Ovary (tissue), 9 donors: ENCODE measurements around the gene PI4KB. TPM values are rescaled to one million over a fixed set of nuclear protein-coding genes. Genes with fewer than 3 reads are reported as not detected.
A peak's percentile ranks its signal among the peaks of the same experiment; 100 is the strongest.
"Not testable (repeated sequence)": the region's sequence is repeated elsewhere in the genome, so short reads cannot be mapped to it uniquely, and the experiment has no call there.

Source experiments
- DNase-seq, 5 donors: peaks; one replicate each; pipeline ENCODE4 v3.0.0-alpha.2; 2019 to 2020
- H3K27ac ChIP-seq, 2 donors: fragments of 200-600 bp; one replicate each; pipeline versions ENCODE4 v1.5.1 to v1.8.0; 2019 to 2022
- H3K27me3 ChIP-seq: fragments of 200-600 bp; one replicate; pipeline ENCODE4 v1.8.0; 2022
- H3K36me3 ChIP-seq: fragments of 200-600 bp; sonication (generic); one replicate; pipeline ENCODE4 v1.5.1; 2019
- H3K4me1 ChIP-seq: one replicate; pipeline ENCODE4 v1.8.1; 2013; ENCODE audit warnings: mild to moderate bottlenecking, moderate library complexity; ENCODE audit not compliant: insufficient read depth
- H3K4me3 ChIP-seq: fragments of 200-600 bp; sonication (generic); one replicate; pipeline ENCODE4 v1.5.1; 2017
- H3K9me3 ChIP-seq, 2 donors: fragments of 200-600 bp in 1 of 2; sonication (generic) in 1 of 2; one replicate each; pipeline versions ENCODE4 v1.5.1 to v1.8.1; 2013 to 2019; ENCODE audit warnings: mild to moderate bottlenecking in 1 of 2, moderate library complexity in 1 of 2
- EP300 ChIP-seq: sonication (generic); formaldehyde crosslinking; IDR thresholded peaks from one replicate; pipeline ENCODE4 v1.6.1; 2017; ENCODE audit warnings: antibody characterized with exemption
- POLR2A ChIP-seq: fragments of 450-650 bp; IDR thresholded peaks from one replicate; pipeline ENCODE4 v1.6.1; 2017; ENCODE audit warnings: antibody characterized with exemption, mild to moderate bottlenecking, moderate library complexity
- WGBS, 3 donors: extraction: QIAGEN DNeasy Blood & Tissue Kit in 1 of 3; methylation state at CpG; one replicate each; pipeline versions ENCODE4 v1.1.5 to v1.1.7; 2013 to 2017; 5-methylcytosine and 5-hydroxymethylcytosine counted together
- intact Hi-C, 4 donors: fragments of 100-400 bp; cut with DNase I; formaldehyde crosslinking; loops; one replicate each; pipeline versions ENCODE4 v1.11.0 to v1.15.1; 2022 to 2023
- polyA plus RNA-seq, 2 donors: library from polyadenylated mRNA; stranded (reverse); fragments of 200-250 nt in 1 of 2; fragments of 350-450 nt in 1 of 2; fragmentation: Illumina TruSeq in 1 of 2; extraction: RNeasy Lipid Tissue Mini Kit (QIAGEN cat#74804) in 1 of 2; gene quantifications; one replicate each; pipeline ENCODE4 v1.2.3, GENCODE V29; 2013 to 2014
- total RNA-seq, 7 donors: library from RNA; depleted of rRNA in 2 of 7; stranded (reverse); fragments of >200 nt in 2 of 7; fragmentation: NEBNext Ultra II Directional in 3 of 7; extraction: Animal tissue kit (Norgen Biotek cat#: 25700) in 3 of 7; gene quantifications; one replicate each; pipeline versions ENCODE4 v1.1.0 to v1.2.4, GENCODE V29; 2016 to 2023
- TF ChIP-seq, protein P1 (sequence below), 3 donors: fragments of 450-650 bp in 2 of 3; fragments of 200-600 bp in 1 of 3; IDR thresholded peaks; one replicate each; pipeline versions ENCODE4 v1.5.1 to v1.8.0; 2016 to 2022; ENCODE audit warnings: antibody characterized with exemption in 3 of 3, mild to moderate bottlenecking in 1 of 3
- donor health status: DM: no; HTN: no; CAD: no; lungs with moderate emphysema.
- donor health status: DM: no; HTN: no; CAD: no.
- donor health status: Bipolar disorder and iron deficiency.
- donor health status: DM: yes; HTN: yes; CAD: no.
- donor health status: DM: no; HTN: no; CAD: no.
- donor health status: DM: yes; HTN: yes; CAD: no.

The PI4KB gene
- total and polyA plus RNA-seq, 9 donors: 39.8 to 88.9 (median 63.8) TPM

DNA sequence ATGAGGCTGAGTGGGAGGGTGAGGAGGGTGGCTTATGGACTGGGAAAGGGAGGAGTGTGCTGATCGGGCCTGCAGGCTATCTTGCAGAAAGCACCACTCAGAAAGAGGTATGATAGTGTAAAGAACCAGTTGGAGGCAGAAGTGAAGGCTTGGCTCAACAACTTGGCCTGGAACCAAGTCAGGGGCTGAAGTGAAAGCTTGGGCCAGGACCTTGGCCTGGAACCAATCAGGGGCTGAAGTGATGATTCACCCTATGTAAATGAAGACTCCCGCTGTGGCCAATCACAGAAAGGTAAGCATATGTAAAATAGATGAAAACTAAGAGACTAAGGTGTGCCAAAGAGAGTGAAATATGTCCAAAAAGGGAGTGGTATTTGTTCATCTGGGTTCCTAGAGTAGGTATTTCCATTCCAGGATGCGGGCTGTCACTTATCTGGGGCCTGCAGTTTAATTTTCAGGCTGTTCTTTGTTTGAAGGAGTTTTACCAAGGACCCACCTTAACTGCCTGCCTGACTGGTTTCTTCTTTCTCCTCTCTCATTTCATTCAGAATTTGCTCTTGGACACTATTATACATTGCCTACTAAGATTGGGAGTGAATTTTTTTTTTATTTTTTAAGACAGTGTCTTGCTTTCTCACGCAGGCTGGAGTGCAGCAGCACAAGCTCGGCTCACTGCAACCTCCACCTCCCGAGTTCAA lies 25.0 kb upstream of the PI4KB start:
- Histone ChIP-seq H3K27me3 (no peaks in the 10 kb centered on the region), H3K4me1 (no peaks in the 10 kb centered on the region), H3K27ac (no peak overlapping the region), H3K9me3 (no peaks in the 10 kb centered on the region), H3K36me3 (no peaks in the 10 kb centered on the region), H3K4me3 (no peak overlapping the region)
- 88 to 93% (median 89%) methylated on average over 6 of the region's 6 CpGs for WGBS, 3 donors
- TF ChIP-seq POLR2A (no peak), EP300 (no peak)
- TF ChIP-seq, protein P1, sequence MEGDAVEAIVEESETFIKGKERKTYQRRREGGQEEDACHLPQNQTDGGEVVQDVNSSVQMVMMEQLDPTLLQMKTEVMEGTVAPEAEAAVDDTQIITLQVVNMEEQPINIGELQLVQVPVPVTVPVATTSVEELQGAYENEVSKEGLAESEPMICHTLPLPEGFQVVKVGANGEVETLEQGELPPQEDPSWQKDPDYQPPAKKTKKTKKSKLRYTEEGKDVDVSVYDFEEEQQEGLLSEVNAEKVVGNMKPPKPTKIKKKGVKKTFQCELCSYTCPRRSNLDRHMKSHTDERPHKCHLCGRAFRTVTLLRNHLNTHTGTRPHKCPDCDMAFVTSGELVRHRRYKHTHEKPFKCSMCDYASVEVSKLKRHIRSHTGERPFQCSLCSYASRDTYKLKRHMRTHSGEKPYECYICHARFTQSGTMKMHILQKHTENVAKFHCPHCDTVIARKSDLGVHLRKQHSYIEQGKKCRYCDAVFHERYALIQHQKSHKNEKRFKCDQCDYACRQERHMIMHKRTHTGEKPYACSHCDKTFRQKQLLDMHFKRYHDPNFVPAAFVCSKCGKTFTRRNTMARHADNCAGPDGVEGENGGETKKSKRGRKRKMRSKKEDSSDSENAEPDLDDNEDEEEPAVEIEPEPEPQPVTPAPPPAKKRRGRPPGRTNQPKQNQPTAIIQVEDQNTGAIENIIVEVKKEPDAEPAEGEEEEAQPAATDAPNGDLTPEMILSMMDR (IDR thresholded peaks at IDR 0.05): no peak
- intact Hi-C loops: no loop called here
- no peak for DNase-seq

DNA sequence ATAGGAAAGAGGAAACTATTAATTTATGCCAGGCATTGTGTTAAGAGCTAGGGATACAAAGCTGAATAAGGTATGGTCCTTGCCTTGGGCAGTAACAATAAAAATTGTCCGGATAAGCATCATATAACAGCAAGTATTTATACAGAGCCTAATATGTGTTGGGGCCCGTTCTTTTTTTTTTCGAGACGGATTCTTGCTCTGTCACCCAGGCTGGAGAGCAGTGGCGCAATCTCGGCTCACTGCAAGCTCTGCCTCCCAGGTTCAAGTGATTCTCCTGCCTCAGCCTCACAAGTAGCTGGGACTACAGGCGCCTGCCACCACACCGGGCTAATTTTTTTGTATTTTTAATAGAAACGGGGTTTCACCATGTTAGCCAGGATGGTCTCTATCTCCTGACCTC lies 23.1 kb upstream of the PI4KB start:
- H3K27me3 ChIP-seq, H3K4me1 ChIP-seq, H3K36me3 ChIP-seq, intact Hi-C loops, DNase-seq, H3K4me3 ChIP-seq, H3K27ac ChIP-seq, H3K9me3 ChIP-seq: not testable (repeated sequence)
- 95% methylated on average over 9 of the region's 9 CpGs for WGBS, 3 donors

DNA sequence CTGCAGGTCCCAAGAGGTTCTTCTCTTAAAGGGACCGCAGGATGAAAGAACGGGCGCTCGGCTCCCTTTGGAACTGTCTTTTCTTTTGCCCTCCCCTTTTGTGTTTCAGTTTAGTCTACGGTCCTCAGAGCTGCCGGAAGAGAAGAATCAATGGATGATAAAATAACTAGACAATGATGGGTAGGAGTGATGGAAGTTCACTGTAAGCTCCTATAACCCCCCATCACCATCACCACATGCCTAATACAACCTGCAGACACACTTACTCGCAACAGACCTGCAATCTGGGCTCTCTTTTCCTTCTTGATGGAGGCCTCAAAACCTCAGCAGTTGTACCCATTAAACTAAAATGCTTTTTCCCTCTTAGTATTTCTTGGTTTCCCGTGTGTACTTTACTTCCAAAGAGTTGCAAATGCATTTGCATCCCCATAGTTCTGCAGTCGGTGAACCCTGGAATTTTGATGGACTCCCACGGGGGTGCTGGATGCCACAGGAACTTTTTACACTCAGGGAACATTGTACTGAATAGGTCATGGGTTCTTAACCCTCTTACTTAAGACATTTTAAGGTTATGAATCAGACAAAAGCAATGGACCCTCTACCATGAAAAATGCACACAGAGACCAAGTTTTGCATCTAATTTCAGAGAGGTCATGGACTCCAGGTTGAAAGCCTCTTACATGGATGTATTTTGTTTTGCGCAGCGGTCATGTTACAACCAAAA lies 20.5 kb upstream of the PI4KB start:
- intact Hi-C loops: loop anchor here in 1 of 4 donors (5.0 kb wide), 1 partner anchor 55 kb away; no protein-coding TSS in a partner anchor
- no peak for DNase-seq
- Histone ChIP-seq H3K4me3 (peak overlapping the region; percentile 44), H3K9me3 (no peaks in the 10 kb centered on the region), H3K27me3 (no peaks in the 10 kb centered on the region), H3K4me1 (peaks cover 2% of the 10 kb centered on the region), H3K27ac (peak overlapping the region in 1 of 2 donors; percentile 84), H3K36me3 (no peaks in the 10 kb centered on the region)
- TF ChIP-seq, protein P1 (IDR thresholded peaks at IDR 0.05): no peak
- no peak for TF ChIP-seq POLR2A
- no peak for TF ChIP-seq EP300
- WGBS, 3 donors: 28 to 31% (median 29%) methylated on average over 12 of the region's 12 CpGs

DNA sequence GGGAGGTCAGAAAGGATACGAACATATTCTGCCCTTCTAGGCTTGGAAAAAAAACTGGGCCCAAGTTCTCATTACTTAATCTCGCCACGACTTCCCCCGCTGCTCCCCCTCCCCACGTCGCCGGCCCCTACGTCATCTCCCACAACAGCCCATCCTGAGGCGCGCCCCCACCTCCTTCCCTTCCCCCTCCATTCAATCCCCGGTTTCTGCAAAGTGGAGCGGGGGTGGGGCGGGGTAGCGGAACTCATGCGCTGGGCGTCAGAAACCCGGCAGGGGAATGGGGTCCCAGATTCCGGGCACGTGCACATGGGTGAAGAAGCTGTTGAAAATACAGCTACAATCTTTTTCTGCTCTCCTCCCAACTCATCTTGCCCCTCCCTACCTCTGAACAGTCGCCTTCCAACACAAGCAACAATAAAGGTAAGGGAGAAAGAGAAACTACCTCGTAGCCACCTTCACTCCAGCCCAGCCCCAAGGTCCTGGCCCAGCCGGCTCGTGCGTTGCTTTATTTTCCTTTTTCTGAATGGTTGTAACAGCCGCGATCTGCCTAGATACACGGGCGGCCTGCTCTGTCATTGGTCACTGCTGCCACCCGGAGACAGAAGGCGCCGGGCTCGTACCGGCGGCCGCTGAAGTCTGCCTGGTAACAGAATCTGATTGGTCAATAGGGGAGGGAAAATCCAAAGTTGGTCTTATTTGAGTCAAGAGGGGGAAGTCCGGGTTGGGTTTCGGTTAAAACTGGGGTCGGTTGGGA lies 19.7 kb upstream of the PI4KB start, which contains the start of gene RFX5:
Gene RFX5, minus strand, starts transcription at position 484 of the 754 bp plus-strand sequence. CDS start 932 bp downstream, outside the sequence.
- peak within 1 kb of the TSS; percentile 30 to 84 for H3K27ac ChIP-seq
- TF ChIP-seq, protein P1 (IDR thresholded peaks at IDR 0.05): peak in 2 of 3 donors; percentile 15 to 20
- TF ChIP-seq EP300 (no peak), POLR2A (peak; percentile 68)
- intact Hi-C loops: loop anchor here in 1 of 4 donors (5.0 kb wide), 1 partner anchor 55 kb away; no protein-coding TSS in a partner anchor
- H3K4me1 ChIP-seq: peaks cover 2% of the 10 kb centered on the region
- H3K27me3 ChIP-seq: no peaks in the 10 kb centered on the region
- H3K9me3 ChIP-seq: no peaks in the 10 kb centered on the region
- H3K4me3 ChIP-seq: peak within 1 kb of the TSS; percentile 44
- DNase-seq: peak; percentile 87 to 93 (median 87)
- H3K36me3 ChIP-seq: no peaks in the 10 kb centered on the region
- WGBS, 3 donors: 0 to 1% (median 1%) methylated on average over 38 of the region's 38 CpGs
